Smooth muscle cell (in vitro differentiated cells): ENCODE measurements around the gene TTC21A. TPM values are rescaled to one million over a fixed set of nuclear protein-coding genes. Genes with fewer than 3 reads are reported as not detected.
A peak's percentile ranks its signal among the peaks of the same experiment; 100 is the strongest.

Source experiments
- DNase-seq: peaks from one replicate; lab custom pipeline; 2025; ENCODE audit not compliant: unreplicated experiment; lab: John Stamatoyannopoulos, UW
- H2AFZ ChIP-seq: fragments of 200-600 bp; sonication (generic); 2 replicates; pipeline ENCODE4 v1.6.0; 2016; ENCODE audit warnings: antibody characterized with exemption, low read depth, mild to moderate bottlenecking
- H3F3A ChIP-seq: fragments of 200-600 bp; sonication (generic); 2 replicates; pipeline ENCODE4 v1.6.0; 2017; ENCODE audit warnings: antibody characterized with exemption, low read depth
- H3K27ac ChIP-seq: fragments of 200-600 bp; sonication (generic); 2 replicates; pipeline ENCODE4 v1.5.1; 2016; ENCODE audit warnings: low read depth, mild to moderate bottlenecking
- H3K27me3 ChIP-seq: fragments of 200-600 bp; sonication (generic); 2 replicates; pipeline ENCODE4 v1.6.1; 2016; ENCODE audit warnings: low read depth, mild to moderate bottlenecking
- H3K36me3 ChIP-seq: fragments of 200-600 bp; sonication (generic); 2 replicates; pipeline ENCODE4 v1.5.1; 2016; ENCODE audit warnings: low read depth
- H3K4me1 ChIP-seq: fragments of 200-600 bp; sonication (generic); 2 replicates; pipeline ENCODE4 v1.5.1; 2016; ENCODE audit warnings: low read depth
- H3K4me2 ChIP-seq: fragments of 200-600 bp; sonication (generic); 2 replicates; pipeline ENCODE4 v1.6.0; 2016; ENCODE audit warnings: mild to moderate bottlenecking
- H3K4me3 ChIP-seq: fragments of 200-600 bp; sonication (generic); 2 replicates; pipeline ENCODE4 v1.5.1; 2016; ENCODE audit warnings: mild to moderate bottlenecking
- H3K79me2 ChIP-seq: fragments of 200-600 bp; sonication (generic); 2 replicates; pipeline ENCODE4 v1.6.0; 2016; ENCODE audit warnings: low read depth, mild to moderate bottlenecking
- H3K9ac ChIP-seq: fragments of 200-600 bp; sonication (generic); 2 replicates; pipeline ENCODE4 v1.6.0; 2016; ENCODE audit warnings: low read depth
- H3K9me3 ChIP-seq: fragments of 200-600 bp; sonication (generic); replicated peaks from 2 replicates; pipeline ENCODE4 v1.5.1; 2016; ENCODE audit warnings: low read depth
- H4K20me1 ChIP-seq: fragments of 200-600 bp; sonication (generic); 2 replicates; pipeline ENCODE4 v1.6.0; 2016; ENCODE audit warnings: low read depth
- WGBS: methylation state at CpG from one replicate; pipeline ENCODE4 v1.1.7; 2016; ENCODE audit warnings: low lambda C conversion rate; 5-methylcytosine and 5-hydroxymethylcytosine counted together
- polyA plus RNA-seq: library from polyadenylated mRNA; unstranded; fragments of >200 nt; fragmentation: Nextera tagmentation; extraction: Ambion mirVana; gene quantifications from 2 replicates; pipeline ENCODE4 v1.2.1, GENCODE V29; 2016
- total RNA-seq: library from RNA; depleted of rRNA; stranded (reverse); fragments of >200 nt; gene quantifications from 2 replicates; pipeline ENCODE4 v1.2.3, GENCODE V29; 2014
- TF ChIP-seq, protein P1 (sequence below): fragments of 200-600 bp; sonication (generic); IDR thresholded peaks from 2 replicates; pipeline ENCODE4 v1.5.1; 2017; ENCODE audit warnings: borderline replicate concordance, mild to moderate bottlenecking, antibody characterized with exemption; ENCODE audit not compliant: insufficient read depth, poor library complexity, severe bottlenecking

TTC21A gene
- total and polyA plus RNA-seq, 2 experiments from 2014 or later, result 2.3 to 10.6 TPM

DNA sequence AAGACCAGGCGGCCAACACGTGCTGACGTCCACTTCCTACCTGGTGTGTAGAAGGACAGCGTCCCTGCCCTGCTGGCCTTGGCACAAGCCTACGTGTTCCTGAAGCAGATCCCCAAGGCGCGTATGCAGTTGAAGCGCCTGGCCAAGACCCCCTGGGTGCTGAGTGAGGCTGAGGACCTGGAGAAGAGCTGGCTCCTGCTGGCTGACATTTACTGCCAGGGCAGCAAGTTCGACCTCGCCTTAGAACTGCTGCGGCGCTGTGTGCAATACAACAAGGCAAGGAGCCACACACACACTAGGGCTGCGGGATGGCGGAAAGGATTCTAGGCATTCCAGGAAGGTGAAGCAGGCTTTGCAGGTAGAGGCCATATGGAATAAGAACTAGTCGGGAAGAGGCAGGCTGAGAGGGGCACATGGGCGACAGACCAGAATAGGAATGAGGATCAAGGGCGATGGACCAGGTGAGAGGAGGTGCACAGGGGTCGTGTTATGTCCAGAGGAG lies 30.0 kb downstream of the TTC21A start:
- Histone ChIP-seq H3K27ac (no peak overlapping the region), H3K4me2 (no peak overlapping the region), H3K79me2 (peaks cover 18% of the 10 kb centered on the region), H3K27me3 (no peaks in the 10 kb centered on the region), H3K4me3 (no peak overlapping the region), H3K9me3 (no peaks in the 10 kb centered on the region), H3K9ac (no peak overlapping the region), H3K4me1 (peaks cover 6% of the 10 kb centered on the region), H3F3A (peaks cover 29% of the 10 kb centered on the region), H3K36me3 (peaks cover 5% of the 10 kb centered on the region), H4K20me1 (peaks cover 64% of the 10 kb centered on the region), H2AFZ (no peak overlapping the region)
- TF ChIP-seq, protein P1, sequence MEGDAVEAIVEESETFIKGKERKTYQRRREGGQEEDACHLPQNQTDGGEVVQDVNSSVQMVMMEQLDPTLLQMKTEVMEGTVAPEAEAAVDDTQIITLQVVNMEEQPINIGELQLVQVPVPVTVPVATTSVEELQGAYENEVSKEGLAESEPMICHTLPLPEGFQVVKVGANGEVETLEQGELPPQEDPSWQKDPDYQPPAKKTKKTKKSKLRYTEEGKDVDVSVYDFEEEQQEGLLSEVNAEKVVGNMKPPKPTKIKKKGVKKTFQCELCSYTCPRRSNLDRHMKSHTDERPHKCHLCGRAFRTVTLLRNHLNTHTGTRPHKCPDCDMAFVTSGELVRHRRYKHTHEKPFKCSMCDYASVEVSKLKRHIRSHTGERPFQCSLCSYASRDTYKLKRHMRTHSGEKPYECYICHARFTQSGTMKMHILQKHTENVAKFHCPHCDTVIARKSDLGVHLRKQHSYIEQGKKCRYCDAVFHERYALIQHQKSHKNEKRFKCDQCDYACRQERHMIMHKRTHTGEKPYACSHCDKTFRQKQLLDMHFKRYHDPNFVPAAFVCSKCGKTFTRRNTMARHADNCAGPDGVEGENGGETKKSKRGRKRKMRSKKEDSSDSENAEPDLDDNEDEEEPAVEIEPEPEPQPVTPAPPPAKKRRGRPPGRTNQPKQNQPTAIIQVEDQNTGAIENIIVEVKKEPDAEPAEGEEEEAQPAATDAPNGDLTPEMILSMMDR, result no peak
- WGBS, result 97% methylated on average over 18 of the region's 18 CpGs
- DNase-seq, result no peak

DNA sequence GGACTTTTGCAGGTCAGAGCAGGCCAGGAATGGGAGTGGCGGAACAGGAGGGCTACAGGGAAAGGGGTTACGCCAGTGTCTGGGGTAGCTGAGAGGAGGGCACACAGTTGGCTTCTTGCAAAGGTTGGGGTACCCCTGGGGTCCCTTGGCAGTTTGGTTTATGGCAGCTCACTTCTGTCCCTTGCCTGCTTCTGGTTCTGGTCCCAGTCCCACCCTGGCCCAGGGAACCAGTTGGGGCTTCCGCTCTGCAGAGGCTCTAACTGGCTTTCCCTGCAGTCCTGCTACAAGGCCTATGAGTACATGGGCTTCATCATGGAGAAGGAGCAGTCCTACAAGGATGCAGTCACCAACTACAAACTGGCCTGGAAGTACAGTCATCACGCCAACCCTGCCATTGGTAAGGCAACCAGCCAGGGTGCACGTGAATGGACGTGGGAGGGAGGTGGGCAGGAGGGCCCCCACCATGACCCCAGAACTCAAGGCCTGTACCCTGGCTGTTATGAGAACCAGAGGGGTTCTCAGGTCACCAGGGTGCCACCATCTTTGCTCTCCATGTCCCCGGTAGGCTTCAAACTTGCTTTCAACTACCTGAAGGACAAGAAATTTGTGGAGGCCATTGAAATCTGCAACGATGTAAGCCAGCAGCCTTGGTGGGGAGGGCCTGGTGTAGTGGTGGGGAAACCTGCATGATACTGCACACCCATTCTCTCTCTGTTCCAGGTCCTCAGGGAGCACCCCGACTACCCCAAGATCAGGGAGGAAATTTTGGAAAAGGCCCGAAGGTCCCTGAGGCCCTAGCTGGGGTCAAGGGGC lies 30.7 kb downstream of the TTC21A start:
- no peak overlapping the region for H3K4me3 ChIP-seq
- DNase-seq, result no peak
- H3K27me3 ChIP-seq, result no peaks in the 10 kb centered on the region
- H3K4me2 ChIP-seq, result no peak overlapping the region
- peaks cover 10% of the 10 kb centered on the region for H3K36me3 ChIP-seq
- H2AFZ ChIP-seq, result no peak overlapping the region
- 94% methylated on average over 10 of the region's 10 CpGs for WGBS
- peaks cover 25% of the 10 kb centered on the region for H3K79me2 ChIP-seq
- H3K9ac ChIP-seq, result no peak overlapping the region
- H3F3A ChIP-seq, result peaks cover 34% of the 10 kb centered on the region
- H3K27ac ChIP-seq, result peak overlapping the region; percentile 74
- H3K9me3 ChIP-seq, result no peaks in the 10 kb centered on the region
- TF ChIP-seq, protein P1, result no peak
- peaks cover 6% of the 10 kb centered on the region for H3K4me1 ChIP-seq
- peaks cover 71% of the 10 kb centered on the region for H4K20me1 ChIP-seq

DNA sequence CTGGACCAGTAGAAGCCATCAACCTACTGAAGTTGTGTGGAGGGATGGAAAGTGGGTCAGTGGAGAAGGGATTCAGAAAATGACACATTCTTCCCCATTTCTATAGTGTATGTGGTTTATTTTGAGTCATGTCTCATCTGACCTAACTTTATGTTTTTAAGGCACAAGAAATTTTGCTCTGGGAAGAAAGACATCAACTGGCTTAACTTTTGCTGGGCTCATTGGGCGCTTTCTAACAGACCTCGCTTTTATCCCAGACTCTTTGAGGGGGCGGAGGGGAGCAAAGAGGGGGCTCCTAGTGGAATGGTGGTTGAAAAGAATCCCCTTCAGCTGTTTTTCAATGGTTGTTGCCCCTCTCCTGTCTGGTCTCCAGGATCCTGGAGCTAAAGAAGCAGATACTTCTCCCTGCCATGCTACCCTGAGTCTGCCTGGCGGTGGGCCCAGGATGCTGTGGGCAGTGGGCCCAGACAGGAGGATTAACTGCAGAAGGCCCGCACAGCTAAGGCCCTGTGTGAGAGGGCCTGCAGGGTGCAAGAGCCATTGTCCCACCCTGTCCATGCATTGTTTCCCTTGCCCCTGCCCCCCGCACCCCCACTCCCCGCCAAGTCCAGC lies 31.4 kb downstream of the TTC21A start:
- H3K27ac ChIP-seq, result peak overlapping the region; percentile 74
- H3K9ac ChIP-seq, result no peak overlapping the region
- H3F3A ChIP-seq, result peaks cover 34% of the 10 kb centered on the region
- peaks cover 78% of the 10 kb centered on the region for H4K20me1 ChIP-seq
- H3K36me3 ChIP-seq, result peaks cover 14% of the 10 kb centered on the region
- WGBS, result 69% methylated on average over 7 of the region's 7 CpGs
- H3K9me3 ChIP-seq, result no peaks in the 10 kb centered on the region
- H3K4me1 ChIP-seq, result peaks cover 6% of the 10 kb centered on the region
- no peak overlapping the region for H2AFZ ChIP-seq
- peaks cover 32% of the 10 kb centered on the region for H3K79me2 ChIP-seq
- H3K4me3 ChIP-seq, result no peak overlapping the region
- no peak overlapping the region for H3K4me2 ChIP-seq
- DNase-seq, result no peak
- TF ChIP-seq, protein P1, result no peak
- H3K27me3 ChIP-seq, result no peaks in the 10 kb centered on the region
